Ovary (tissue), 9 donors: Measurements from ENCODE around the gene ABCE1. TPM values are rescaled to one million over a fixed set of nuclear protein-coding genes. Genes with fewer than 3 reads are reported as not detected.

ENCODE experiments used
- DNase-seq, 5 donors: peaks; one replicate each; pipeline ENCODE4 v3.0.0-alpha.2; 2019 to 2020
- H3K27ac ChIP-seq, 2 donors: fragments of 200-600 bp; one replicate each; pipeline versions ENCODE4 v1.5.1 to v1.8.0; 2019 to 2022
- H3K27me3 ChIP-seq: fragments of 200-600 bp; one replicate; pipeline ENCODE4 v1.8.0; 2022
- H3K36me3 ChIP-seq: fragments of 200-600 bp; sonication (generic); one replicate; pipeline ENCODE4 v1.5.1; 2019
- H3K4me1 ChIP-seq: one replicate; pipeline ENCODE4 v1.8.1; 2013; ENCODE audit warnings: mild to moderate bottlenecking, moderate library complexity; ENCODE audit not compliant: insufficient read depth
- H3K4me3 ChIP-seq: fragments of 200-600 bp; sonication (generic); one replicate; pipeline ENCODE4 v1.5.1; 2017
- H3K9me3 ChIP-seq, 2 donors: fragments of 200-600 bp in 1 of 2; sonication (generic) in 1 of 2; one replicate each; pipeline versions ENCODE4 v1.5.1 to v1.8.1; 2013 to 2019; ENCODE audit warnings: mild to moderate bottlenecking in 1 of 2, moderate library complexity in 1 of 2
- CTCF ChIP-seq, 3 donors: fragments of 450-650 bp in 2 of 3; fragments of 200-600 bp in 1 of 3; IDR thresholded peaks; one replicate each; pipeline versions ENCODE4 v1.5.1 to v1.8.0; 2016 to 2022; ENCODE audit warnings: antibody characterized with exemption in 3 of 3, mild to moderate bottlenecking in 1 of 3
- EP300 ChIP-seq: sonication (generic); formaldehyde crosslinking; IDR thresholded peaks from one replicate; pipeline ENCODE4 v1.6.1; 2017; ENCODE audit warnings: antibody characterized with exemption
- POLR2A ChIP-seq: fragments of 450-650 bp; IDR thresholded peaks from one replicate; pipeline ENCODE4 v1.6.1; 2017; ENCODE audit warnings: antibody characterized with exemption, mild to moderate bottlenecking, moderate library complexity
- WGBS, 3 donors: extraction: QIAGEN DNeasy Blood & Tissue Kit in 1 of 3; methylation state at CpG; one replicate each; pipeline versions ENCODE4 v1.1.5 to v1.1.7; 2013 to 2017; 5-methylcytosine and 5-hydroxymethylcytosine counted together
- intact Hi-C, 4 donors: fragments of 100-400 bp; cut with DNase I; formaldehyde crosslinking; loops; one replicate each; pipeline versions ENCODE4 v1.11.0 to v1.15.1; 2022 to 2023
- polyA plus RNA-seq, 2 donors: library from polyadenylated mRNA; stranded (reverse); fragments of 200-250 nt in 1 of 2; fragments of 350-450 nt in 1 of 2; fragmentation: Illumina TruSeq in 1 of 2; extraction: RNeasy Lipid Tissue Mini Kit (QIAGEN cat#74804) in 1 of 2; gene quantifications; one replicate each; pipeline ENCODE4 v1.2.3, GENCODE V29; 2013 to 2014
- total RNA-seq, 7 donors: library from RNA; depleted of rRNA in 2 of 7; stranded (reverse); fragments of >200 nt in 2 of 7; fragmentation: NEBNext Ultra II Directional in 3 of 7; extraction: Animal tissue kit (Norgen Biotek cat#: 25700) in 3 of 7; gene quantifications; one replicate each; pipeline versions ENCODE4 v1.1.0 to v1.2.4, GENCODE V29; 2016 to 2023
- donor health status: DM: no; HTN: no; CAD: no; lungs with moderate emphysema.
- donor health status: DM: no; HTN: no; CAD: no.
- donor health status: Bipolar disorder and iron deficiency.
- donor health status: DM: yes; HTN: yes; CAD: no.
- donor health status: DM: no; HTN: no; CAD: no.
- donor health status: DM: yes; HTN: yes; CAD: no.

Gene ABCE1
- total and polyA plus RNA-seq, 9 donors: 20.4 to 70.1 (median 50.2) TPM

DNA sequence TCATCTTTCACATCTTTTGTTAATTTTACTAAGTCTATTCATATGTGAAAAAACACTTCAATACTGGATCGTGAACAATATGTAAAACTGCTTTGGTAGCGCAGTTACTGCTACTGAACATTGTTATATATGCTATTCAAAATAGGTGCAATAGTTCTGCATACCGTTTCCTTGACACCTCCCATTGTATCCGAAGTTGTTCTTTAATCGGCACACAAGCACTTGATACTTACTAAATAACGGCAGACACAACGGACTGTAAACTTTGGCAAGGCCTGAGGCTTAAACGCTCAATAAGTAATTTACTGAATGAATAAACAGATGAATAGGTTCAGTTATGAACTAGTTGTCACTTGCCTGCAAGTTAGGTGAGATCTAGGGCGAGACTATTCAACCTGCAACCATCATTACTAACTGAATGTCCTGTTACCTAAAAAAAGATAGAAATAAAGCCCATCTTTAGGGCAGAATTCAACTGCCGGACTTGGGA lies 735 bp upstream of the ABCE1 start:
- no peak for DNase-seq
- Histone ChIP-seq H3K4me1 (peaks cover 3% of the 10 kb centered on the region), H3K27me3 (no peaks in the 10 kb centered on the region), H3K27ac (peak overlapping the region; percentile 73 to 84), H3K36me3 (no peaks in the 10 kb centered on the region), H3K4me3 (peak overlapping the region; percentile 92), H3K9me3 (no peaks in the 10 kb centered on the region)
- intact Hi-C loops: no loop called here
- TF ChIP-seq POLR2A (no peak), EP300 (no peak), CTCF (IDR thresholded peaks at IDR 0.05) (no peak)
- 4 to 5% (median 5%) methylated on average over 10 of the region's 10 CpGs for WGBS, 3 donors

DNA sequence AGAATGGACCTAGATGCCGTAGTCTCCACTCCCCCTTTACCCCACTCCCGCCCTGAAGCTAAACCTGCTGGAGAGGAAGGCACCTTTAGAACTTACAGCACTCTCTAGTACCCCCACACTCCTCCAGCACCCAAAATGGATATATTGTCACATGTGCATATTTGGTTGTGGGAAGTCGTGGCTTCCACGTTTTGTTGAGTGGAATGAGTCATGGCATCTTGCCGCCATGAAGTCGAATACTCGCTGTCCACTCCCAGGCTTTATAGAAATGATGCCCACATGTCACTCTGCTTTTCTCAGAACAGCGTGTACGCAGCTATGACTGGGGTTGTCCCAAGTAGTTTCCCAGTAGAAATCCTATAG lies 545 bp downstream of the ABCE1 start:
- intact Hi-C loops: no loop called here
- Histone ChIP-seq H3K4me1 (peaks cover 7% of the 10 kb centered on the region), H3K9me3 (no peaks in the 10 kb centered on the region), H3K36me3 (no peaks in the 10 kb centered on the region), H3K27me3 (no peaks in the 10 kb centered on the region), H3K4me3 (peak overlapping the region; percentile 92), H3K27ac (peak overlapping the region; percentile 73 to 84)
- DNase-seq: no peak
- TF ChIP-seq CTCF (IDR thresholded peaks at IDR 0.05) (no peak), POLR2A (no peak), EP300 (no peak)
- WGBS, 3 donors: 0% methylated on average over 9 of the region's 9 CpGs

DNA sequence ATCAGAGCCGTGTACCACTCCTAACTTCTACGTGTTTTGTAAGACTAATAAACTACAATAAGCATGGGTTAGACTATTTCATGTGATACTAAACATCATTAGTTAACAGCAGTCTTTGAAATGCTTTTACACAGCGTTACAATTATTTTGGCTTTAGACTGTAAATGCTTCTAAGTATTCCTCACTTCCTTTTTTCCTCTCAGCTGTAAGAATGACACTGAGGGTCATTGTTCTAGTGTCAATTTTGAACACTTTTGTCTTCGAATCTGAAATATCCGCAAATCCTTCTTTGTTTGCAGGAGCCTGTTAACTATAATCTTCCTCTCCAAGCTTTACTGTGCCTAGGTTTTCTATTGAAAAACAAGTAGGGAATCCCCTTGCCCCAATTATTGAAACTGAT lies 1.5 kb downstream of the ABCE1 start:
- Histone ChIP-seq H3K27me3 (no peaks in the 10 kb centered on the region), H3K4me3 (peak overlapping the region; percentile 92), H3K4me1 (peaks cover 7% of the 10 kb centered on the region), H3K36me3 (no peaks in the 10 kb centered on the region), H3K9me3 (no peaks in the 10 kb centered on the region), H3K27ac (no peak overlapping the region)
- intact Hi-C loops: no loop called here
- TF ChIP-seq CTCF (IDR thresholded peaks at IDR 0.05) (no peak), POLR2A (no peak), EP300 (no peak)
- 17 to 25% (median 20%) methylated on average over 5 of the region's 5 CpGs for WGBS, 3 donors
- DNase-seq: no peak

- Histone ChIP-seq H3K36me3 (no peaks in the 10 kb centered on the region), H3K9me3 (no peaks in the 10 kb centered on the region), H3K4me1 (peaks cover 7% of the 10 kb centered on the region), H3K27me3 (no peaks in the 10 kb centered on the region), H3K4me3 (no peak overlapping the region), H3K27ac (no peak overlapping the region)
- intact Hi-C loops: no loop called here
- 94 to 100% (median 95%) methylated on average over 1 of the region's 1 CpG for WGBS, 3 donors
- DNase-seq: no peak
- TF ChIP-seq POLR2A: no peak
- no peak for TF ChIP-seq EP300
- TF ChIP-seq CTCF (IDR thresholded peaks at IDR 0.05): no peak
Measured at GRCh38 chr4:145101091-145101490, 3.0 kb downstream of the ABCE1 start.

DNA sequence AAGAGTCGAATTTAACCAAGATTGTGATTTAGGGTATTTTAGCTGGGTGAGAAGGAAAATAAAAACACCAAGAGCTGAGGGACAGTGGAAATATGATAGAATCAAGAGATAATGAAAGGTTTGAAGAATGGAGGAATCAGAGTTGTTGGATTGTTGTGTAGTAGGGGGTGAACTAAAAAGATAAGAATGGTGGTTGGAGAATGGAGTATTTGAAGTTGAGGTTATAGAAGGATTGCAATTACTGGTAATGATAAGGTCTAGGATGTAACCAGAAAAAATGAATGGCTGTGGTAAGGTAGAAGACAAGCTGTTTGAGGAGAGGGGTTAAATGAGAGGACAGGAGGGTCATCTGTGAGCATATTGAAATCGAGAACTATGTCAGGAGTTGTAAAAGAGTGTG lies 4.5 kb downstream of the ABCE1 start:
- intact Hi-C loops: no loop called here
- 80 to 83% (median 81%) methylated on average over 2 of the region's 2 CpGs for WGBS, 3 donors
- H3K9me3 ChIP-seq: no peaks in the 10 kb centered on the region

More for the DNA sequence above, 4.5 kb downstream of the ABCE1 start:
- H3K4me3 ChIP-seq: no peak overlapping the region
- H3K27me3 ChIP-seq: no peaks in the 10 kb centered on the region
- H3K27ac ChIP-seq: no peak overlapping the region
- no peaks in the 10 kb centered on the region for H3K36me3 ChIP-seq
- peaks cover 5% of the 10 kb centered on the region for H3K4me1 ChIP-seq
- DNase-seq: no peak
- no peak for TF ChIP-seq CTCF (IDR thresholded peaks at IDR 0.05)
